Stomach (tissue), 9 donors: ENCODE results near the gene PLXDC1. TPM values are rescaled to one million over a fixed set of nuclear protein-coding genes. Genes with fewer than 3 reads are reported as not detected.

Source experiments
- DNase-seq, 2 donors: peaks; one replicate each; pipeline versions ENCODE4 v3.0.0 to v3.0.0-alpha.2; 2013 to 2019
- H3K27ac ChIP-seq, 5 donors: fragments of 200-600 bp in 4 of 5; sonication (generic) in 4 of 5; one replicate each; pipeline ENCODE4 v1.5.1; 2013 to 2019; ENCODE audit warnings: mild to moderate bottlenecking in 1 of 5, moderate library complexity in 1 of 5
- H3K27me3 ChIP-seq, 3 donors: fragments of 200-600 bp; sonication (generic); one replicate each; pipeline ENCODE4 v1.5.1; 2017 to 2019; ENCODE audit warnings: mixed run types in 1 of 3
- H3K36me3 ChIP-seq, 4 donors: fragments of 200-600 bp; sonication (generic); 1 replicate in 3 of 4; 2 replicates in 1 of 4; pipeline ENCODE4 v1.5.1; 2016 to 2019
- H3K4me1 ChIP-seq, 4 donors: fragments of 200-600 bp; sonication (generic); one replicate each; pipeline ENCODE4 v1.5.1; 2016 to 2019
- H3K4me3 ChIP-seq, 4 donors: fragments of 200-600 bp; sonication (generic) in 3 of 4; one replicate each; pipeline ENCODE4 v1.5.1; 2016 to 2019; ENCODE audit warnings: mild to moderate bottlenecking in 1 of 4
- H3K9me3 ChIP-seq, 4 donors: fragments of 200-600 bp; sonication (generic); one replicate each; pipeline ENCODE4 v1.5.1; 2016 to 2019
- EP300 ChIP-seq: sonication (generic); formaldehyde crosslinking; IDR thresholded peaks from one replicate; pipeline ENCODE4 v1.6.1; 2017; ENCODE audit warnings: antibody characterized with exemption
- POLR2A ChIP-seq, 4 donors: fragments of 450-650 bp; IDR thresholded peaks; one replicate each; pipeline ENCODE4 v1.6.1; 2016; ENCODE audit warnings: antibody characterized with exemption in 4 of 4, control low read depth in 2 of 4, mild to moderate bottlenecking in 1 of 4, moderate library complexity in 1 of 4
- POLR2AphosphoS5 ChIP-seq, 3 donors: sonication (generic); formaldehyde crosslinking; IDR thresholded peaks; one replicate each; pipeline ENCODE4 v1.6.1; 2016; ENCODE audit warnings: antibody characterized with exemption in 3 of 3
- WGBS, 5 donors: extraction: QIAGEN DNeasy Blood & Tissue Kit in 3 of 5; methylation state at CpG; one replicate each; pipeline versions ENCODE4 v1.1.5 to v1.1.7; 2013 to 2018; 5-methylcytosine and 5-hydroxymethylcytosine counted together
- intact Hi-C: fragments of 100-400 bp; cut with DNase I; formaldehyde crosslinking; loops from one replicate; pipeline ENCODE4 v1.15.1; 2023; ENCODE audit warnings: low total_unique reads
- polyA plus RNA-seq, 3 donors: library from polyadenylated mRNA; stranded (reverse); fragments of 200-250 nt; gene quantifications; one replicate each; pipeline ENCODE4 v1.2.3, GENCODE V29; 2013
- total RNA-seq, 5 donors: library from RNA; depleted of rRNA; stranded (reverse); fragments of >200 nt; gene quantifications; one replicate each; pipeline versions ENCODE4 v1.1.0 to v1.2.3, GENCODE V29; 2014 to 2016
- TF ChIP-seq, protein P1 (sequence below), 7 experiments: fragments of 450-650 bp in 4 of 7; fragments of 200-600 bp in 3 of 7; sonication (generic) in 3 of 7; IDR thresholded peaks; one replicate each; pipeline ENCODE4 v1.5.1; 2016 to 2019; ENCODE audit warnings: antibody characterized with exemption in 7 of 7, control low read depth in 2 of 7, mild to moderate bottlenecking in 1 of 7
- donor health status: healthy with polysubstance abuse.
- donor health status: Bipolar disorder and iron deficiency.
- donor health status: healthy.

PLXDC1 gene
- total and polyA plus RNA-seq, 8 donors: 0.58 to 77.2 (median 4.4) TPM

DNA sequence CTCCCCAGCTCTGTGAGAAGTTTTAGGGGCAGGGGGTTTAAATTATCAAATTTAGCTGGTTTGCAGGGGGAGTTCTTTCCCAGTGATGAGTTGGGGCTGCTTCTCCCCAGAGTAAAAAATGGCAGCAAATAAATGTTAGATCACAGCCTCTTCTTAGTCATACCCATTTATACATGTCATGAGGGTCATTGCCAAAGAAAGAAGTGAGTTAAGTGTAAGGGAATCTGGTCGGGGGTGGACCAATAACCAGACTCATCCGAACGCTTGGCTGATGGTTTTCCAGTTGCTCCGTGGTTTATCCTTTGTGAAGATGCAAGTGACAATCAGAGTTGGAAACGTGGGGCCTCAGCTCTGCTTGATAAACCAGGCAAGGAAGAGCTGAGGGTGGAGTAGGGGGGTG is 87.1 kb downstream of the PLXDC1 start:
- Histone ChIP-seq H3K27me3 (no peaks in the 10 kb centered on the region), H3K36me3 (no peaks in the 10 kb centered on the region), H3K4me1 (peaks cover 0 to 10% (median 0%) of the 10 kb centered on the region in 4 donors), H3K9me3 (no peaks in the 10 kb centered on the region), H3K27ac (no peak overlapping the region), H3K4me3 (no peak overlapping the region)
- 70 to 75% (median 73%) methylated on average over 5 of the region's 5 CpGs for whole genome bisulfite sequencing, 5 donors
- intact Hi-C loops: no loop called here
- peak in 1 of 2 donors; percentile 48 for DNase-seq
- TF ChIP-seq EP300 (no peak), POLR2A (IDR thresholded peaks at IDR 0.05) (no peak), POLR2AphosphoS5 (IDR thresholded peaks at IDR 0.05) (no peak)
- TF ChIP-seq, protein P1, sequence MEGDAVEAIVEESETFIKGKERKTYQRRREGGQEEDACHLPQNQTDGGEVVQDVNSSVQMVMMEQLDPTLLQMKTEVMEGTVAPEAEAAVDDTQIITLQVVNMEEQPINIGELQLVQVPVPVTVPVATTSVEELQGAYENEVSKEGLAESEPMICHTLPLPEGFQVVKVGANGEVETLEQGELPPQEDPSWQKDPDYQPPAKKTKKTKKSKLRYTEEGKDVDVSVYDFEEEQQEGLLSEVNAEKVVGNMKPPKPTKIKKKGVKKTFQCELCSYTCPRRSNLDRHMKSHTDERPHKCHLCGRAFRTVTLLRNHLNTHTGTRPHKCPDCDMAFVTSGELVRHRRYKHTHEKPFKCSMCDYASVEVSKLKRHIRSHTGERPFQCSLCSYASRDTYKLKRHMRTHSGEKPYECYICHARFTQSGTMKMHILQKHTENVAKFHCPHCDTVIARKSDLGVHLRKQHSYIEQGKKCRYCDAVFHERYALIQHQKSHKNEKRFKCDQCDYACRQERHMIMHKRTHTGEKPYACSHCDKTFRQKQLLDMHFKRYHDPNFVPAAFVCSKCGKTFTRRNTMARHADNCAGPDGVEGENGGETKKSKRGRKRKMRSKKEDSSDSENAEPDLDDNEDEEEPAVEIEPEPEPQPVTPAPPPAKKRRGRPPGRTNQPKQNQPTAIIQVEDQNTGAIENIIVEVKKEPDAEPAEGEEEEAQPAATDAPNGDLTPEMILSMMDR (IDR thresholded peaks at IDR 0.05): no peak

DNA sequence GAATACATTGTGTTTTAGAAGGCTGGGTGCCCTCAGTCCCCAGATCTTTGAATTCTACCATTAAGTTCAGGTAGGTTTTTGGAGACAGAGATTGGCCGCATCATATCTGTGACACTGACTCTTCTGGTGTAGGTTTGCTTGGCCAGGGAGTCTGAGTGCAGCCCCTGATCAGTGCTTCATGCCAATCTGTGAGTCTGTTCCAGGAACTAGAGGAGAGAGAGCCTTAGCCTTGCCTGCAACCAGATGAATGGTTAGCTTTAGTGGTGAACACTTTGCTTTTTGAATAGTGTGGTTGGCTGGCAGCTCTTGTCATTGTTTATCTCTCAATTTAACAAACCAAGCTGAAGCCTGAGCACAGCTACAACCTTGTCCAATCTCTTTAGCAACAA is 87.8 kb downstream of the PLXDC1 start:
- Histone ChIP-seq H3K36me3 (no peaks in the 10 kb centered on the region), H3K4me3 (no peak overlapping the region), H3K9me3 (no peaks in the 10 kb centered on the region), H3K27me3 (no peaks in the 10 kb centered on the region), H3K27ac (no peak overlapping the region), H3K4me1 (peaks cover 0 to 10% (median 0%) of the 10 kb centered on the region in 4 donors)
- WGBS, 5 donors: 72 to 92% (median 83%) methylated on average over 1 of the region's 1 CpG
- intact Hi-C loops: no loop called here
- TF ChIP-seq EP300: no peak
- TF ChIP-seq POLR2AphosphoS5 (IDR thresholded peaks at IDR 0.05): no peak
- TF ChIP-seq, protein P1 (IDR thresholded peaks at IDR 0.05): no peak
- TF ChIP-seq POLR2A (IDR thresholded peaks at IDR 0.05): no peak
- DNase-seq: no peak

DNA sequence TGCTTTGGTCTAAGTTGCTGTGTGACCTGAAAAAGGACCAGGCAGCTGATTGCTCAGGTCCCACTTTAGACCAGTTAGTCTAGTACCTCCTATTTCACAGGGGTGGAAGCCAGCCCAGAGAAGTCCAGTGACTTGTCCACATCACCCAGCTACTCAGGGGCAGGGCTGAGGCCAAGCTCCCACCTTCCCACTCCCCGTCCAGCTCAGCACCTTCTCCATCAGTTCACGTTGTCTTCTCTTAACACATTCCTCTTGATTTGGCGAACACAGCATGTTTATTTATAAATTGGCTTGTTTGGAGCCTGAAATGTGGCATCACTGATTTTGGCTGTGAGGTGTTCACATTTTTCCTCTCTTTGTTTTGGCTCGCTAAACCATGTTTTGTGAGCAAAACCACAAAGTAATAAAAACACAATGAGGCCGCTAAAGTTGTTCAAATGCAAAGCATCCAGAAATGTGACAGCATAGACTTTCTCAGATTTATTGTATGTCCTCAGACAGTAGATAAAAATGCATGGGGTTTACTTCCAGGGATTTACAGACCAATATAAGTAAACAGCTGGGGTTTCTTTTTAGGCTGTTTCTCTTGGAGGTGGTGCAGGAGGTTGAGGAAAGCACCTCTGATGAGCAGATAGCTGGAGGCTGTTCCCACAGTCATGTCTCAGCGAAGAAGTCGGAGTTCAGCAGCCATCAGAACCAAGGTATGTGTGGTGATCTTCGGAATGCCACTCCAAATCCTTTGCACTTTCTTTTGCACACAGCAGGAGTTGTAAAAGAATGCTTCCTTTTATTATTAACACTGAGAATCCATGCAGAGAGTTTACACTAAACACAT is 88.4 kb downstream of the PLXDC1 start:
- Histone ChIP-seq H3K27ac (no peak overlapping the region), H3K4me3 (no peak overlapping the region)
- TF ChIP-seq POLR2AphosphoS5 (IDR thresholded peaks at IDR 0.05) (no peak), EP300 (no peak), POLR2A (IDR thresholded peaks at IDR 0.05) (no peak)
- TF ChIP-seq, protein P1 (IDR thresholded peaks at IDR 0.05): no peak

DNA sequence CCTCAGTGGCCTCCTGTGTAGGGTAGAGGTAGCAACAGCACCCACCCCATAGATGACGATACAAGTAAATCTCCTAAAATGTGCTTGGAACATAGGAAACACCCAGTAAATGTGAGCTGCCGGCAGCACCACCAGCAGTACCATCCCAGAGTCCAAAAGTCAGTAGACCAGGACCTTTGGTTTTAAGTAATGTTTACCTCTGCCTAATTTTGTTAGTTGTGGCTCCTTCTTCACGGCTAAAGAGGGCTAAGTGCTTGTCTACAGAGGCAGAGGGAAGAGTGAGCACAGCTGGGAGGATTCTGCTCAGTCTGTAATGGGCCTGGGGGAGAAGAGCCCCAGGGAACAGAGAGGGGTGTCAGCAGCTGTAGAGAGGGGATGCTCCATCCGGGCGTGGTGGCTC is 92.9 kb downstream of the PLXDC1 start:
- Histone ChIP-seq H3K4me3 (no peak overlapping the region), H3K27me3 (no peaks in the 10 kb centered on the region), H3K9me3 (no peaks in the 10 kb centered on the region), H3K27ac (no peak overlapping the region), H3K4me1 (peaks cover 0 to 34% (median 28%) of the 10 kb centered on the region in 4 donors), H3K36me3 (no peaks in the 10 kb centered on the region)
- TF ChIP-seq, protein P1 (IDR thresholded peaks at IDR 0.05): no peak
- TF ChIP-seq EP300 (no peak), POLR2AphosphoS5 (IDR thresholded peaks at IDR 0.05) (no peak), POLR2A (IDR thresholded peaks at IDR 0.05) (no peak)
- intact Hi-C loops: no loop called here
- WGBS, 5 donors: 67 to 89% (median 75%) methylated on average over 5 of the region's 5 CpGs
- DNase-seq: no peak

More for the DNA sequence above, 88.4 kb downstream of the PLXDC1 start:
- intact Hi-C loops: no loop called here
- Histone ChIP-seq H3K36me3 (no peaks in the 10 kb centered on the region), H3K4me1 (peaks cover 0 to 10% (median 0%) of the 10 kb centered on the region in 4 donors), H3K27me3 (no peaks in the 10 kb centered on the region), H3K9me3 (no peaks in the 10 kb centered on the region)
- no peak for DNase-seq
- WGBS, 5 donors: 53 to 77% (median 59%) methylated on average over 8 of the region's 8 CpGs
